Skin of body (tissue), 2 donors: ENCODE measurements around the gene TMED10. TPM values are rescaled to one million over a fixed set of nuclear protein-coding genes. Genes with fewer than 3 reads are reported as not detected.

Experiments
- DNase-seq: peaks from one replicate; lab custom pipeline; 2025; lab: John Stamatoyannopoulos, UW
- total RNA-seq: library from RNA; depleted of rRNA; stranded (reverse); fragments of >200 nt; gene quantifications from one replicate; pipeline ENCODE4 v1.2.3, GENCODE V29; 2014

The TMED10 gene
- 127 TPM for total RNA-seq

- peak; percentile 96 for DNase-seq
Observed at GRCh38 chr14:75176142-75176820, at the start of gene TMED10. TMED10 (minus strand) TSS chr14:75176612; CDS start chr14:75176579, 33 bp downstream.

GRCh38 chr14:75224561-75224960 is 48.1 kb upstream of the TMED10 start:
- no peak for DNase-seq

GRCh38 chr14:75223664-75224154 is 47.3 kb upstream of the TMED10 start:
- DNase-seq: peak; percentile 14

- DNase-seq: no peak
Observed at GRCh38 chr14:75222208-75222701, 45.8 kb upstream of the TMED10 start.

DNA sequence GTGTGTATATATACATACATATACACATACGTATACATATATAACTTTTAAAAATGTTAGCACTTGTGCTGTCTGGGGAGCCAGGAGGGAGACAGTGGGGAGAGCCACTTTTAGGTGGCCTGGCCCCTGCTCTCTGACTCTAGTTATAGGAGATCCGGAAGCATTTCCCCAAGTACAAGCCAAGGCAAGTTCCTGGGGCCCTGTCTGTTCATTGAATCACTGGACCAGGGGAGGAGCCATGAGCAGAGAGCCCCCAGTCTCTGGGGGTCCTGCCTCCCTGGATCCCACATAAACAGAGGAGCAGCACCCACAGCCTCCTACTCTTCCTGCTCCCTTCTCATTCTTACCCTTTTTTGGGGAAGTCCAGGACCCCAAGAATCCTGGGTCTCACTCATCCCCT is 45.4 kb upstream of the TMED10 start:
- no peak for DNase-seq

- DNase-seq: no peak
Observed at GRCh38 chr14:75220156-75220555, 43.7 kb upstream of the TMED10 start.

DNA sequence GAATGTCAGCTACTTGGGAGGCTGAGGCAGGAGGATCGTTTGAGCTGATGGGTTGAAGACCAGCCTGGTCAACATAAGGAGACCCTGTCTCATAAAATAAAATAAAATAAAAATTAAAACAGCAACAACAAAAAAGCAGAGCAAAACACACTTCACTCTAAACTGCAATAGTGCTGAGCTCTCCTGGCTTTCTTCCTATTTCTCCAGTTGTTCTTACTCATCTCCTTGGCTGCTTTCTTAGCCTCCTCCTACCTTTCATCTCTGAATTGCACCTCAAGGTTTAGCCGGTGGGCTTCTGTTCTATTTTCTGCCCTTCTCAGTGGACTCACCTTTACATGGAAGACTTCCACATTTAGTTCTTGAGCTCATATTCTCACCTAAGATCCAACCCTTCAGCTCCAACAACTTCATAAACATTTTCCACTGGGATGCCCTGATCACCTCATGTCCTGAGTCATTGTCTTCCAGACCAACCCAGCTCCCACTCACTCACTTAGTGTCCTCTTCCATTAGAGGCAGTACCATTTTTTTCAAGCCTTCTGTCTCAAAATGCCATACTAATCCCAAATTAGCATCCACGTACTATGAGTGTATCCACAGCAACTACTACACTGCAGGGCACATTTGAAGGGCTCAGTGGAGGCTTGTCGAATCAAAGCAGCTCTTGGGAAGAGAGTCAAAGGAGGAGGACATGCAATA is 41.2 kb upstream of the TMED10 start:
- no peak for DNase-seq

- DNase-seq: no peak
Observed at GRCh38 chr14:75216427-75217006, 40.1 kb upstream of the TMED10 start.

GRCh38 chr14:75215520-75215919 is 39.1 kb upstream of the TMED10 start:
- DNase-seq: no peak

DNA sequence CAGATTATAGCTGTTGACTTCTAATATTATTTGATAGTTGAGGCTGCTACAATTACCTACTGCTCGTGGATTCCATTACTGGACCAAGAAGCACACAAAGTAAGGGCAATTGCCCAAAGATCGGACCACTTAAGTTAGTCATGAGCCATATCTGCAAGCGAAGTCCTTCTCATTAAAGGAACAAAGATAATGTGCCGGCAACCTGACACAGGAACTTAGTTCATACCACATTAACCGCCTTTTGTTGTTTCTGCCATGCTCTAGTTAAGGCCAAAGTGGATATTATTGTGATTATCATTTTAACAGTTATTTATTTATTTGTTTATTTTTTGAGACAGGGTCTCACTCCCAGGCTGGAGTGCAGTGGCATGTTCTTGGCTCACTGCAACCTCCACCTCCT is 38.1 kb upstream of the TMED10 start:
- no peak for DNase-seq

GRCh38 chr14:75213172-75213571 is 36.8 kb upstream of the TMED10 start:
- DNase-seq: no peak

- DNase-seq: no peak
Observed at GRCh38 chr14:75208843-75209242, 32.4 kb upstream of the TMED10 start.

DNA sequence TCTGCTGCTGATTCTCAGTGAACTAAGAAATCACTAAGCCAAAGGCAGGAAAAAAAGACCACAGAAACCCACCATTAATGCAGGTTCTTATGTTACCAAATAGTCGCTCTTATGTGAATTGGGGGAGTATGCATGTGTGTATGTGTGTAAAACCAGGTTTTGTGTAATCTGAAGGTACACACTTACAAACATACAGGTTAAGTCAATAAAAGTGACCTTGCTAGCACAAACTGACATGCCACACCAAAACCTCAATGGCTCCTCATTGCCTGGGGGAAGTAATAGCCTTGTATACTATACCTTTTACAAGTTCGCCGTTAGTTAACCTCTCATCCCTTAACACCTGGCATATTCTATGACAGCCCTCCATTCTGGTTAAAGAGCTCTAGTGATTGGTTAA is 29.8 kb upstream of the TMED10 start:
- DNase-seq: no peak

DNA sequence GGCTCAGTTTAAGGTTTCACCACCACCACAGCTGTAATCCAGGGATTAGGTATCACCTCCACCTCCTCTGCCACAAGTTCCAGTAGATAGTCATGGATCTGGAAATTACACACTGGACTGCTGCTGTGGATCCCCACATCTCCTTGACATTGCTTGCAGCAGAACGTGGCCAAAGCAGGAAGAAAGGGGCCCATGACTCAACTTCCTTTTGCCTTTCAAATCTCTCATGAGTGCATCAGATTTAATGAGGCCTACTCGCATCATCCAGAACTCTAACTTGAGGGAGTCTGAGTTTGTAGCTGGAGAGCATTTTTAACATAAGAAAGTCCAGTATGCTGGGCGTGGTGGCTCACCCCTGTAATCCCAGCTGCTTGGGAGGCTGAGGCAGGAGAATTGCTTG is 29.2 kb upstream of the TMED10 start:
- no peak for DNase-seq

DNA sequence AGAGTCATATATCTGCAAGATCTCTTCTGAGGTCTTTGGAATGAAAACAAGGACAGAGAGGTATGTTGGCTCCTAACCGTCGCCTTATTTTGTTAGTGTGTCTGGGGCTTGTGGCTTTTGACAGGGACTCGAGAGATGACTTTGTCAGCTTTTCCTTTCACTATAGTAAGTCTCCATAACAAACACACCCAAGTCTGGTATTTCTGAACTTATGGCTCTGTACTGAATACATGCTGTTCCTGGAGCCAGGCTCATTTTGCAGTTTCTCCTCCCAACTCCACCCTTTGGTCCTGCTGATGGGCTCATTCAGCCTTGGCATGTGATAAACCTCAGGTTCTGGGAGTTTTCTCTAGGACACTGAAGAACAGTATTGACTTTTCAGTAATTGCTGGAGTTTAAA is 27.7 kb upstream of the TMED10 start:
- DNase-seq: no peak

DNA sequence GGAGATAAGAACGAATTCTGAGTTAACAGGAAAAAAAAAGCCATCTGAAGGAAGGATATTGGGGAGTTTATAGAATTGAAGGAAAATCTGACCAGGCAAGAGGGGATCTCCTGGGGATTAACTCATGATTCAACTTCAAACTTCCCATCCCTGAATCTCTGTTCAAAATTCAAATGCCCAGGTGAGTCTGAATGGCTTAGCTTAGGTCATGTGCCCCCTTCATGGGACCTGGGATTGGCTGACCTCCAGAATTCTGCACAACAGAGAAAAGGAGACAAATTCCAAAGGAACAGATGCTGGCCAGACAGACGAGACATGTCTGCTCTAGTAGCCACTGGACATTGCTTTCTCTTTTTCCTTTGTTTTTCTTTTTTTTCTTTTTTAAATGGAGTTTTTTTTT is 26.2 kb upstream of the TMED10 start:
- no peak for DNase-seq

GRCh38 chr14:75201087-75201486 is 24.7 kb upstream of the TMED10 start:
- no peak for DNase-seq

- no peak for DNase-seq
Observed at GRCh38 chr14:75200451-75200850, 24.0 kb upstream of the TMED10 start.

GRCh38 chr14:75198291-75198933 is 22.0 kb upstream of the TMED10 start:
- no peak for DNase-seq

GRCh38 chr14:75197338-75197737 is 20.9 kb upstream of the TMED10 start:
- no peak for DNase-seq

GRCh38 chr14:75196468-75196867 is 20.1 kb upstream of the TMED10 start:
- DNase-seq: no peak

DNA sequence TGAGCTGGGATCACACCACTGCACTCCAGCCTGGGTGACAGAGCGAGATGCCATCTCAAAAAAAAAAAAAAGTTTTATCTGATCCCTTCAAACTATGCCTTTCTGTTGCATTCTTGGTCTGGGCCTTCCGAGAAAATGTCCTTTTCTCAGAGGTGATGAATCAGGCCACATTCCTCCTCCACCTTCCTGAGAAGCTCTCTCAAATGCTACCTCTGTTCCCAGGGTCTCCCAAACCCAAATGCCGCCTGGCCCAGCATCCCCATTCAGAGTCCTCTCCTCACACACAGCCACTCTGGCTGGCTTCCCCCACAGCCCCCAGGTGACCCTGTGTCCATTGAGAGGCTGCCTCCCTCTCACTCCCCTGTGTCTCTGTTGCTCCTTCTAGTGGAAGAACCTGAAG is 19.7 kb upstream of the TMED10 start:
- DNase-seq: no peak
